Prostate gland (tissue), 2 donors: ENCODE data around the gene EPHA5. TPM values are rescaled to one million over a fixed set of nuclear protein-coding genes. Genes with fewer than 3 reads are reported as not detected.

Source experiments
- DNase-seq: peaks from one replicate; pipeline ENCODE4 v3.0.0-alpha.2; 2019; ENCODE audit warnings: low spot score
- H3K27ac ChIP-seq, 2 donors: fragments of 200-600 bp; sonication (generic); 2 replicates each; pipeline ENCODE4 v1.5.1; 2017 to 2019
- H3K27me3 ChIP-seq: fragments of 200-600 bp; sonication (generic); replicated peaks from 2 replicates; pipeline ENCODE4 v1.5.1; 2019; ENCODE audit not compliant: insufficient read depth
- H3K36me3 ChIP-seq, 2 donors: fragments of 200-600 bp; sonication (generic); 1 replicate in 1 of 2; 2 replicates in 1 of 2; pipeline versions ENCODE4 v1.5.1 to v1.8.1; 2017 to 2019
- H3K4me1 ChIP-seq: fragments of 200-600 bp; sonication (generic); replicated peaks from 2 replicates; pipeline ENCODE4 v1.5.1; 2019
- H3K4me3 ChIP-seq, 2 donors: fragments of 200-600 bp; sonication (generic); 2 replicates each; pipeline ENCODE4 v1.5.1; 2017 to 2019
- H3K9me3 ChIP-seq: fragments of 200-600 bp; sonication (generic); 2 replicates; pipeline ENCODE4 v1.5.1; 2017
- CTCF ChIP-seq, 4 experiments: fragments of 200-600 bp in 2 of 4; fragments of 450-650 bp in 2 of 4; sonication (generic) in 2 of 4; IDR thresholded peaks; 1 replicate in 3 of 4; 2 replicates in 1 of 4; pipeline ENCODE4 v1.5.1; 2016 to 2019; ENCODE audit warnings: antibody characterized with exemption in 4 of 4, mild to moderate bottlenecking in 2 of 4, moderate library complexity in 2 of 4
- POLR2A ChIP-seq: fragments of 450-650 bp; IDR thresholded peaks from one replicate; pipeline ENCODE4 v1.6.1; 2016; ENCODE audit warnings: antibody characterized with exemption, mild to moderate bottlenecking
- POLR2AphosphoS5 ChIP-seq: sonication (generic); formaldehyde crosslinking; IDR thresholded peaks from one replicate; pipeline ENCODE4 v1.6.1; 2017; ENCODE audit warnings: antibody characterized with exemption
- WGBS: methylation state at CpG from one replicate; pipeline ENCODE4 v1.1.5; 2018; 5-methylcytosine and 5-hydroxymethylcytosine counted together
- intact Hi-C: fragments of 100-400 bp; cut with DNase I; formaldehyde crosslinking; loops from one replicate; pipeline ENCODE4 v1.14.2; 2022
- total RNA-seq, 2 donors: library from RNA; depleted of rRNA; stranded (reverse); fragments of >200 nt; gene quantifications; one replicate each; pipeline ENCODE4 v1.1.0, GENCODE V29; 2016

EPHA5 gene
- total RNA-seq, 2 donors from 2014 or later, result 2.2 to 11.0 TPM

DNA sequence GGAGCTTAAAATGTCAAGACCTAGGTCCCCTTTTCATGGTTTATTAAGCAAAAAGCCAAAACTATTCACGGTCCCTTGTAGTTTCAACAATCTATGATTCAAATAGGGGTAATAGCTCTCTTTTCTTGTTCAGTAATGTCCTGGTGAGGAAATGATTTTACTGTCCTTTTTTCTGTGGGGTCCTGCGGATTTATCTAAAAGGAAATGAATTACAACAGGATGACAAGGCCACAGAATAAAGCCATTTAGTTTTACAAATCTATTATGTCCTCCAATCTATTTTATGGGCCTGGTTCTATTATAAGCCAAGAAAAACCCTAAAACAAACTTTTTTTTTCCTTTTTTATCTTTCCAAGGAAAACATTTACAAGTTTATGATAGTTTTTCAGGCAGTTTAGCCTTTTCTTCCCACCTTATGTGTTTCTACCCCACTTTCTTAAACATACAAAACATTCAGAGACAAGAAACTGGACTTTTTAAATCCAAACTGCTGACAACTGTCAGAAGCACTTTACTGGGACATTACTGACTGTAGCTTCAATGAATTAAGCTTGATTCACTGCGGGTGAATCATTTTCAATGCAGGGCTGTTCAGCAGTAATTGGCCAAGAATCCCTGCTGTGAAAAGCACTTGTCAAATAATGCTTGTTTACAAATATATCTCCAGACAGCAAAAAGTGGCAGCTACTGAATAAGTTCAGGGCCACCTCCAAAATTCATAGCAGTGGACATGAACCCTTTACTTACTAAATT lies 4.3 kb downstream of the EPHA5 start:
- intact Hi-C loops, result no loop called here
- H3K4me1 ChIP-seq, result no peaks in the 10 kb centered on the region
- DNase-seq, result no peak
- TF ChIP-seq POLR2A (no peak), POLR2AphosphoS5 (no peak), CTCF (IDR thresholded peaks at IDR 0.05) (no peak)
- no peaks in the 10 kb centered on the region for H3K36me3 ChIP-seq
- peak overlapping the region in 1 of 2 donors; percentile 17 for H3K27ac ChIP-seq
- H3K4me3 ChIP-seq, result no peak overlapping the region
- H3K27me3 ChIP-seq, result no peaks in the 10 kb centered on the region
- WGBS, result 71% methylated on average over 3 of the region's 3 CpGs
- no peaks in the 10 kb centered on the region for H3K9me3 ChIP-seq

GRCh38 chr4:65661471-65661870 lies 8.8 kb downstream of the EPHA5 start:
- peak overlapping the region in 1 of 2 donors; percentile 61 for H3K27ac ChIP-seq
- peak; percentile 85 for DNase-seq
- 35% methylated on average over 1 of the region's 1 CpG for WGBS
- no peaks in the 10 kb centered on the region for H3K9me3 ChIP-seq
- no peak overlapping the region for H3K4me3 ChIP-seq
- TF ChIP-seq CTCF (IDR thresholded peaks at IDR 0.05) (no peak), POLR2A (no peak), POLR2AphosphoS5 (peak; percentile 84)
- intact Hi-C loops, result no loop called here
- no peaks in the 10 kb centered on the region for H3K4me1 ChIP-seq
- H3K36me3 ChIP-seq, result no peaks in the 10 kb centered on the region
- H3K27me3 ChIP-seq, result no peaks in the 10 kb centered on the region

DNA sequence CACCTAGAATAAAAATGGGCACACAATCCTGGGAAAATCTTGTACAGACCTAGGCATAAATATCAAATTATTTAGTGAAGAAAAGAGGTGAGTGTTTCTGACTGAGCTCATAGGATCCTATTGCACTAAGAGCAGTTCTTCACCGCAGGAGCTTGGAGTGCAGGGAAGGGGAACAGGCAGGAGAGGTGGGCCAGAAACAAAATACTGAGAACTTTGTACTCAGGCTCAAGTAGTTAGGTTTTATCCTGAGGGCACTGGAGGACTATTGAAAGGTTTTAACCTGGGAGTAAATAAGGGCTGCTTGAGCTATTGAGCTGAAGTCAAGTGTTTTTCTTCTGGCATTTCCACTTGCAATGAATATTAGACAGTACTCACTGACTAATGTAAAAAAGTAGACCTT lies 12.2 kb downstream of the EPHA5 start:
- H3K27ac ChIP-seq, result no peak overlapping the region
- WGBS, result 79% methylated on average over 1 of the region's 1 CpG
- H3K9me3 ChIP-seq, result no peaks in the 10 kb centered on the region
- no peaks in the 10 kb centered on the region for H3K36me3 ChIP-seq
- TF ChIP-seq CTCF (IDR thresholded peaks at IDR 0.05) (no peak), POLR2AphosphoS5 (no peak), POLR2A (no peak)
- H3K4me3 ChIP-seq, result no peak overlapping the region
- DNase-seq, result no peak
- H3K27me3 ChIP-seq, result no peaks in the 10 kb centered on the region
- intact Hi-C loops, result no loop called here
- H3K4me1 ChIP-seq, result no peaks in the 10 kb centered on the region

- TF ChIP-seq POLR2AphosphoS5 (no peak), POLR2A (no peak), CTCF (IDR thresholded peaks at IDR 0.05) (no peak)
- no peak for DNase-seq
- H3K9me3 ChIP-seq, result no peaks in the 10 kb centered on the region
- H3K4me3 ChIP-seq, result no peak overlapping the region
- H3K36me3 ChIP-seq, result no peaks in the 10 kb centered on the region
- H3K4me1 ChIP-seq, result no peaks in the 10 kb centered on the region
- intact Hi-C loops, result no loop called here
- no peak overlapping the region for H3K27ac ChIP-seq
- no peaks in the 10 kb centered on the region for H3K27me3 ChIP-seq
These were observed 14.3 kb downstream of the EPHA5 start for GRCh38 chr4:65656008-65656407.

DNA sequence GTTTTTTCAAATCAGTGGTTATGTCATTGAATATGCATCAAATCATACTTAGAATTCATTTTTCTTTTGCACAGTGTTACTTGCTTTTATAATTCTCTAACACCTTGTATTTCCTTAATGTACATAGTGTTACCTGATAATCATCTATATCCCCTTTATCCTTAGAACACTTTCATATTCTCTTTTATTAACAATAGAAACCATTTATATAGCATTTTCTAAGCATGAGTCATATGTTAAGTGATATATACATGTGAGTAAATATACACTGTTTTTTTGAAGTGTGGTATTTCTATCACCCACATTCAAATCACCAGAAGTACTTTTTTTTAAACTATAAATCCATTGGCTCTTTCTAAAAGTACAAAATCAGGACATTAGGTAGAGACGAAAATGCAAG lies 15.3 kb downstream of the EPHA5 start:
- no peak for TF ChIP-seq CTCF (IDR thresholded peaks at IDR 0.05)
- no peak for TF ChIP-seq POLR2A
- no peak for TF ChIP-seq POLR2AphosphoS5
- Histone ChIP-seq H3K36me3 (no peaks in the 10 kb centered on the region), H3K9me3 (no peaks in the 10 kb centered on the region), H3K4me1 (no peaks in the 10 kb centered on the region), H3K27ac (no peak overlapping the region), H3K27me3 (no peaks in the 10 kb centered on the region), H3K4me3 (no peak overlapping the region)
- intact Hi-C loops, result no loop called here
- no peak for DNase-seq
- 73% methylated on average over 1 of the region's 1 CpG for WGBS
